ENCODE results near the gene STXBP4. TPM values are rescaled to one million over a fixed set of nuclear protein-coding genes. Genes with fewer than 3 reads are reported as not detected.

The STXBP4 gene
- total RNA-seq (1 to 10 TPM; 6.9 to 7.5 TPM), polyA plus RNA-seq (2.8 TPM)

- H3K36me3 ChIP-seq (ENCODE audit: insufficient read depth, low read length) = peaks cover 4% of the 10 kb centered on the region
- H3K9me3 ChIP-seq (ENCODE audit: low read length) = no peaks in the 10 kb centered on the region
- H3K4me3 Mint-ChIP-seq = no peak within 1 kb of the TSS
- no peaks in the 10 kb centered on the region for H3K27me3 Mint-ChIP-seq
- DNase-seq = peak; percentile 89 to 96 (median 93)
- peak within 1 kb of the TSS; percentile 73 for H3K27ac ChIP-seq (ENCODE audit: low read depth, low read length)
- no peak within 1 kb of the TSS for H3K27ac Mint-ChIP-seq
- ChIA-PET CTCF (interaction anchor here (1.5 kb wide), 1 partner anchor 9 kb away, joined by 3 read pairs; no protein-coding TSS in a partner anchor), POLR2A (no interaction called here)
- peaks cover 26 to 36% (median 29%) of the 10 kb centered on the region in 3 donors for H3K4me1 Mint-ChIP-seq
- H3K27me3 ChIP-seq (ENCODE audit: insufficient read depth, low read length, poor library complexity, severe bottlenecking) = no peaks in the 10 kb centered on the region
- H3K4me1 ChIP-seq (ENCODE audit: insufficient read depth, low read length) = peaks cover 18% of the 10 kb centered on the region
- peak within 1 kb of the TSS; percentile 87 for H3K4me3 ChIP-seq (ENCODE audit: low read length)
- peaks cover 0 to 20% (median 3%) of the 10 kb centered on the region in 3 donors for H3K36me3 Mint-ChIP-seq
- H3K9me3 Mint-ChIP-seq = no peaks in the 10 kb centered on the region
These were observed at the start of gene STXBP4, which contains the start of gene COX11 for GRCh38 chr17:54968262-54968987. Gene STXBP4, plus strand, starts transcription at chr17:54968765. Its CDS starts 17,455 bp downstream, at chr17:54986220. Gene COX11, minus strand, starts transcription at chr17:54968654. Its CDS starts 8 bp downstream, at chr17:54968646.

- Histone ChIP-seq H3K36me3 (ENCODE audit: insufficient read depth, low read length) (no peaks in the 10 kb centered on the region), H3K27me3 (ENCODE audit: insufficient read depth, low read length, poor library complexity, severe bottlenecking) (no peaks in the 10 kb centered on the region), H3K27ac (ENCODE audit: low read depth, low read length) (no peak overlapping the region), H3K4me3 (ENCODE audit: low read length) (no peak overlapping the region), H3K4me1 (ENCODE audit: insufficient read depth, low read length) (no peaks in the 10 kb centered on the region), H3K9me3 (ENCODE audit: low read length) (no peaks in the 10 kb centered on the region)
- CTCF ChIA-PET = no interaction called here
- no peak overlapping the region for H3K27ac Mint-ChIP-seq
- H3K4me3 Mint-ChIP-seq = no peak overlapping the region
- H3K27me3 Mint-ChIP-seq = peaks cover 4 to 11% of the 10 kb centered on the region in 2 donors
- H3K36me3 Mint-ChIP-seq = no peaks in the 10 kb centered on the region
- DNase-seq = no peak
- POLR2A ChIA-PET = no interaction called here
- peaks cover 3 to 22% (median 18%) of the 10 kb centered on the region in 5 donors for H3K9me3 Mint-ChIP-seq
- H3K4me1 Mint-ChIP-seq = no peaks in the 10 kb centered on the region
These were observed 49.1 kb upstream of the STXBP4 start for GRCh38 chr17:54919425-54919824.

- Mint-ChIP-seq H3K4me3 (no peak overlapping the region), H3K27ac (no peak overlapping the region), H3K27me3 (peaks cover 4 to 19% of the 10 kb centered on the region in 2 donors), H3K36me3 (no peaks in the 10 kb centered on the region), H3K9me3 (peaks cover 3 to 21% (median 18%) of the 10 kb centered on the region in 5 donors), H3K4me1 (no peaks in the 10 kb centered on the region)
- ChIA-PET CTCF (no interaction called here), POLR2A (no interaction called here)
- H3K9me3 ChIP-seq (ENCODE audit: low read length) = no peaks in the 10 kb centered on the region
- H3K4me3 ChIP-seq (ENCODE audit: low read length) = no peak overlapping the region
- no peaks in the 10 kb centered on the region for H3K4me1 ChIP-seq (ENCODE audit: insufficient read depth, low read length)
- H3K36me3 ChIP-seq (ENCODE audit: insufficient read depth, low read length) = no peaks in the 10 kb centered on the region
- no peaks in the 10 kb centered on the region for H3K27me3 ChIP-seq (ENCODE audit: insufficient read depth, low read length, poor library complexity, severe bottlenecking)
- H3K27ac ChIP-seq (ENCODE audit: low read depth, low read length) = no peak overlapping the region
- no peak for DNase-seq
These were observed 47.7 kb upstream of the STXBP4 start for GRCh38 chr17:54920819-54921218.

- Mint-ChIP-seq H3K27ac (no peak overlapping the region), H3K27me3 (peaks cover 4 to 31% of the 10 kb centered on the region in 2 donors), H3K9me3 (no peaks in the 10 kb centered on the region), H3K4me1 (no peaks in the 10 kb centered on the region), H3K36me3 (no peaks in the 10 kb centered on the region), H3K4me3 (no peak overlapping the region)
- Histone ChIP-seq H3K27me3 (ENCODE audit: insufficient read depth, low read length, poor library complexity, severe bottlenecking) (no peaks in the 10 kb centered on the region), H3K9me3 (ENCODE audit: low read length) (no peaks in the 10 kb centered on the region), H3K27ac (ENCODE audit: low read depth, low read length) (no peak overlapping the region), H3K36me3 (ENCODE audit: insufficient read depth, low read length) (no peaks in the 10 kb centered on the region), H3K4me3 (ENCODE audit: low read length) (no peak overlapping the region), H3K4me1 (ENCODE audit: insufficient read depth, low read length) (no peaks in the 10 kb centered on the region)
- no peak for DNase-seq
- POLR2A ChIA-PET = no interaction called here
- CTCF ChIA-PET = interaction anchor here (0.6 kb wide), 1 partner anchor 515 kb away, joined by 3 read pairs; no protein-coding TSS in a partner anchor
These were observed 44.2 kb upstream of the STXBP4 start for GRCh38 chr17:54924405-54924804.

GRCh38 chr17:54927525-54927924 lies 41.0 kb upstream of the STXBP4 start:
- H3K9me3 Mint-ChIP-seq = peaks cover 0 to 2% (median 0%) of the 10 kb centered on the region in 5 donors
- no peaks in the 10 kb centered on the region for H3K27me3 ChIP-seq (ENCODE audit: insufficient read depth, low read length, poor library complexity, severe bottlenecking)
- no peaks in the 10 kb centered on the region for H3K4me1 Mint-ChIP-seq
- H3K36me3 ChIP-seq (ENCODE audit: insufficient read depth, low read length) = no peaks in the 10 kb centered on the region
- no peaks in the 10 kb centered on the region for H3K4me1 ChIP-seq (ENCODE audit: insufficient read depth, low read length)
- DNase-seq = no peak
- H3K27me3 Mint-ChIP-seq = peaks cover 7 to 35% of the 10 kb centered on the region in 2 donors
- H3K9me3 ChIP-seq (ENCODE audit: low read length) = no peaks in the 10 kb centered on the region
- ChIA-PET POLR2A (no interaction called here), CTCF (no interaction called here)
- no peak overlapping the region for H3K4me3 Mint-ChIP-seq
- H3K27ac ChIP-seq (ENCODE audit: low read depth, low read length) = no peak overlapping the region
- no peak overlapping the region for H3K27ac Mint-ChIP-seq
- H3K4me3 ChIP-seq (ENCODE audit: low read length) = no peak overlapping the region
- H3K36me3 Mint-ChIP-seq = no peaks in the 10 kb centered on the region

- H3K4me1 Mint-ChIP-seq = no peaks in the 10 kb centered on the region
- H3K4me3 Mint-ChIP-seq = no peak overlapping the region
- Histone ChIP-seq H3K27ac (ENCODE audit: low read depth, low read length) (no peak overlapping the region), H3K4me3 (ENCODE audit: low read length) (no peak overlapping the region), H3K9me3 (ENCODE audit: low read length) (no peaks in the 10 kb centered on the region), H3K27me3 (ENCODE audit: insufficient read depth, low read length, poor library complexity, severe bottlenecking) (no peaks in the 10 kb centered on the region), H3K4me1 (ENCODE audit: insufficient read depth, low read length) (no peaks in the 10 kb centered on the region), H3K36me3 (ENCODE audit: insufficient read depth, low read length) (no peaks in the 10 kb centered on the region)
- no peaks in the 10 kb centered on the region for H3K36me3 Mint-ChIP-seq
- H3K27ac Mint-ChIP-seq = no peak overlapping the region
- H3K9me3 Mint-ChIP-seq = peaks cover 0 to 2% (median 0%) of the 10 kb centered on the region in 5 donors
- ChIA-PET CTCF (no interaction called here), POLR2A (no interaction called here)
- no peak for DNase-seq
- peaks cover 6 to 23% of the 10 kb centered on the region in 2 donors for H3K27me3 Mint-ChIP-seq
These were observed 35.9 kb upstream of the STXBP4 start for GRCh38 chr17:54932711-54933110.

- no peak for DNase-seq
- Mint-ChIP-seq H3K4me1 (no peaks in the 10 kb centered on the region), H3K27me3 (peaks cover 6 to 17% of the 10 kb centered on the region in 2 donors), H3K4me3 (no peak overlapping the region), H3K9me3 (peaks cover 0 to 2% (median 0%) of the 10 kb centered on the region in 5 donors), H3K27ac (no peak overlapping the region), H3K36me3 (no peaks in the 10 kb centered on the region)
- ChIA-PET CTCF (no interaction called here), POLR2A (no interaction called here)
- no peaks in the 10 kb centered on the region for H3K9me3 ChIP-seq (ENCODE audit: low read length)
- H3K4me3 ChIP-seq (ENCODE audit: low read length) = no peak overlapping the region
- no peaks in the 10 kb centered on the region for H3K4me1 ChIP-seq (ENCODE audit: insufficient read depth, low read length)
- no peaks in the 10 kb centered on the region for H3K36me3 ChIP-seq (ENCODE audit: insufficient read depth, low read length)
- H3K27me3 ChIP-seq (ENCODE audit: insufficient read depth, low read length, poor library complexity, severe bottlenecking) = no peaks in the 10 kb centered on the region
- H3K27ac ChIP-seq (ENCODE audit: low read depth, low read length) = no peak overlapping the region
These were observed 34.6 kb upstream of the STXBP4 start for GRCh38 chr17:54933921-54934320.

- H3K36me3 ChIP-seq (ENCODE audit: insufficient read depth, low read length) = no peaks in the 10 kb centered on the region
- POLR2A ChIA-PET = no interaction called here
- Mint-ChIP-seq H3K27ac (no peak overlapping the region), H3K4me1 (no peaks in the 10 kb centered on the region), H3K27me3 (peaks cover 4 to 10% of the 10 kb centered on the region in 2 donors), H3K9me3 (peaks cover 0 to 2% (median 0%) of the 10 kb centered on the region in 5 donors), H3K4me3 (no peak overlapping the region), H3K36me3 (no peaks in the 10 kb centered on the region)
- CTCF ChIA-PET = no interaction called here
- no peaks in the 10 kb centered on the region for H3K9me3 ChIP-seq (ENCODE audit: low read length)
- H3K4me3 ChIP-seq (ENCODE audit: low read length) = no peak overlapping the region
- no peak overlapping the region for H3K27ac ChIP-seq (ENCODE audit: low read depth, low read length)
- H3K4me1 ChIP-seq (ENCODE audit: insufficient read depth, low read length) = no peaks in the 10 kb centered on the region
- no peaks in the 10 kb centered on the region for H3K27me3 ChIP-seq (ENCODE audit: insufficient read depth, low read length, poor library complexity, severe bottlenecking)
- DNase-seq = no peak
These were observed 33.1 kb upstream of the STXBP4 start for GRCh38 chr17:54935471-54935870.
